ENCODE measurements around the gene CAMK1G.

- TF ChIP-seq CTCF (IDR thresholded peaks at IDR 0.05), result no peak
- TF ChIP-seq EZH2 (IDR thresholded peaks at IDR 0.05; ENCODE audit: borderline replicate concordance, insufficient read depth, low read depth, low read length, poor library complexity, severe bottlenecking), result no peak
Observed at GRCh38 chr1:209589440-209589839, 5.9 kb downstream of the CAMK1G start.
